ENCODE measurements around the gene CMTM1. TPM values are rescaled to one million over a fixed set of nuclear protein-coding genes. Genes with fewer than 3 reads are reported as not detected.

The CMTM1 gene
- polyA plus RNA-seq, 1 donor (not counting 4 experiments of a cell fraction or from before 2014, with no cell fraction given), result 0.24 TPM

- no peak overlapping the region for H3K4me3 ChIP-seq (ENCODE audit: control insufficient read depth in 2 of 3, extremely low read depth in 1 of 3, insufficient read depth in 2 of 3, low read depth in 1 of 3, low read length in 3 of 3)
- no peak for FAIRE-seq
- H3K27me3 ChIP-seq (ENCODE audit: control insufficient read depth, extremely low read depth, insufficient read depth, low read length), result no peaks in the 10 kb centered on the region
- H3K9ac ChIP-seq (ENCODE audit: control insufficient read depth, extremely low read depth, insufficient read depth, low read length), result no peak overlapping the region
- dilution Hi-C loops (cut with MboI; ENCODE audit: extremely low pct_ligation_motif_present, low sequenced_read_pairs), result no loop called here
- H3K36me3 ChIP-seq (ENCODE audit: control insufficient read depth in 2 of 2, extremely low read depth in 1 of 2, insufficient read depth in 2 of 2, low read length in 2 of 2), result peaks cover 0 to 6% of the 10 kb centered on the region in 2 experiments
- no peak for TF ChIP-seq CTCF (optimal IDR thresholded peaks at IDR 0.05 in 1 of 3, IDR thresholded peaks at IDR 0.05 in 1 of 3, conservative IDR thresholded peaks at IDR 0.05 in 1 of 3; ENCODE audit: extremely low read depth in 1 of 3, insufficient read depth in 2 of 3, low read length in 3 of 3)
- TF ChIP-seq EZH2 (IDR thresholded peaks at IDR 0.05; ENCODE audit: low read length), result no peak
- H2AFZ ChIP-seq (ENCODE audit: control insufficient read depth, low read length), result no peak overlapping the region
- DNase-seq (ENCODE audit: low read depth, low spot score), result no peak
- no peaks in the 10 kb centered on the region for H3K79me2 ChIP-seq (ENCODE audit: control insufficient read depth, insufficient read depth, low read length)
- peaks cover 52% of the 10 kb centered on the region for H3K4me1 ChIP-seq (ENCODE audit: control insufficient read depth, extremely low read depth, insufficient read depth, low read length)
- peaks cover 3% of the 10 kb centered on the region for H3K9me1 ChIP-seq (ENCODE audit: control insufficient read depth, extremely low read depth, insufficient read depth, low read length)
- no peaks in the 10 kb centered on the region for H3K9me3 ChIP-seq (ENCODE audit: control insufficient read depth, low read depth, low read length)
- H4K20me1 ChIP-seq (ENCODE audit: control insufficient read depth, extremely low read depth, insufficient read depth, low read length), result no peaks in the 10 kb centered on the region
- H3K4me2 ChIP-seq (ENCODE audit: control insufficient read depth, extremely low read depth, insufficient read depth, low read depth, low read length), result no peak overlapping the region
- no peak overlapping the region for H3K27ac ChIP-seq (ENCODE audit: control insufficient read depth, insufficient read depth, low read length)
Observed at GRCh38 chr16:66519482-66520373, 46.5 kb upstream of the CMTM1 start.

- Histone ChIP-seq H3K27ac (ENCODE audit: control insufficient read depth, insufficient read depth, low read length) (no peak overlapping the region), H3K4me1 (ENCODE audit: control insufficient read depth, extremely low read depth, insufficient read depth, low read length) (peaks cover 51% of the 10 kb centered on the region), H3K4me3 (ENCODE audit: control insufficient read depth in 2 of 3, extremely low read depth in 1 of 3, insufficient read depth in 2 of 3, low read depth in 1 of 3, low read length in 3 of 3) (no peak overlapping the region), H3K79me2 (ENCODE audit: control insufficient read depth, insufficient read depth, low read length) (no peaks in the 10 kb centered on the region), H3K27me3 (ENCODE audit: control insufficient read depth, extremely low read depth, insufficient read depth, low read length) (no peaks in the 10 kb centered on the region), H3K9me1 (ENCODE audit: control insufficient read depth, extremely low read depth, insufficient read depth, low read length) (peaks cover 3% of the 10 kb centered on the region), H3K4me2 (ENCODE audit: control insufficient read depth, extremely low read depth, insufficient read depth, low read depth, low read length) (no peak overlapping the region), H3K36me3 (ENCODE audit: control insufficient read depth in 2 of 2, extremely low read depth in 1 of 2, insufficient read depth in 2 of 2, low read length in 2 of 2) (peaks cover 0 to 1% of the 10 kb centered on the region in 2 experiments), H2AFZ (ENCODE audit: control insufficient read depth, low read length) (no peak overlapping the region), H3K9ac (ENCODE audit: control insufficient read depth, extremely low read depth, insufficient read depth, low read length) (no peak overlapping the region), H3K9me3 (ENCODE audit: control insufficient read depth, low read depth, low read length) (no peaks in the 10 kb centered on the region), H4K20me1 (ENCODE audit: control insufficient read depth, extremely low read depth, insufficient read depth, low read length) (no peaks in the 10 kb centered on the region)
- DNase-seq (ENCODE audit: low read depth, low spot score) (no peak), FAIRE-seq (no peak)
- dilution Hi-C loops (cut with MboI; ENCODE audit: extremely low pct_ligation_motif_present, low sequenced_read_pairs), result no loop called here
- TF ChIP-seq CTCF (optimal IDR thresholded peaks at IDR 0.05 in 1 of 3, IDR thresholded peaks at IDR 0.05 in 1 of 3, conservative IDR thresholded peaks at IDR 0.05 in 1 of 3; ENCODE audit: extremely low read depth in 1 of 3, insufficient read depth in 2 of 3, low read length in 3 of 3) (no peak), EZH2 (IDR thresholded peaks at IDR 0.05; ENCODE audit: low read length) (no peak)
Observed at GRCh38 chr16:66520406-66521170, 45.7 kb upstream of the CMTM1 start.
